HEK293 (cell line): ENCODE measurements around the gene SWT1.
A peak's percentile ranks its signal among the peaks of the same experiment; 100 is the strongest.

Source experiments
- CTCF ChIA-PET: fragments of 350-600 bp; formaldehyde crosslinking; extraction: SDS; loops from one replicate; lab custom pipeline; 2021; ENCODE audit warnings: antibody characterized with exemption; lab: Yijun Ruan, JAX
- POLR2A ChIA-PET: fragments of 300-600 bp; formaldehyde crosslinking; extraction: SDS; loops from one replicate; lab custom pipeline; 2020; ENCODE audit warnings: antibody characterized with exemption, inconsistent platforms; lab: Yijun Ruan, JAX
- H3K27ac ChIP-seq: fragments of 200-500 bp; sonication (Bioruptor generic); 2 replicates; pipeline ENCODE4 v1.5.1; 2014; ENCODE audit warnings: low read depth, low read length, control low read depth, inconsistent platforms; ENCODE audit errors: extremely low read depth
- H3K36me3 ChIP-seq, 2 experiments: fragments of 200-500 bp in 1 of 2; sonication (Bioruptor generic) in 1 of 2; 1 replicate in 1 of 2; 2 replicates in 1 of 2; pipeline ENCODE4 v1.5.1; 2014 to 2017; ENCODE audit warnings: inconsistent platforms in 2 of 2, low read length in 2 of 2; ENCODE audit not compliant: control insufficient read depth in 2 of 2, insufficient read depth in 1 of 2
- H3K4me1 ChIP-seq: fragments of 200-500 bp; sonication (Bioruptor generic); 2 replicates; pipeline ENCODE4 v1.5.1; 2014; ENCODE audit warnings: mild to moderate bottlenecking, low read length, inconsistent platforms; ENCODE audit not compliant: control insufficient read depth, insufficient read depth
- H3K4me3 ChIP-seq: 2 replicates; pipeline ENCODE4 v1.5.1; 2011; ENCODE audit warnings: low read depth, mild to moderate bottlenecking, control low read depth, low read length, moderate library complexity
- H3K9me3 ChIP-seq: fragments of 200-500 bp; sonication (Bioruptor generic); 2 replicates; pipeline ENCODE4 v1.5.1; 2014; ENCODE audit warnings: low read depth, low read length, inconsistent platforms; ENCODE audit not compliant: control insufficient read depth, insufficient read depth
- KLF1 ChIP-seq: fragments of 450-650 bp; formaldehyde crosslinking; IDR thresholded peaks from 2 replicates; pipeline ENCODE4 v1.5.1; 2016; ENCODE audit warnings: missing biosample characterization, missing genetic modification characterization
- SCRT2 ChIP-seq: fragments of 450-650 bp; formaldehyde crosslinking; IDR thresholded peaks from 2 replicates; pipeline ENCODE4 v1.5.1; 2016; ENCODE audit warnings: missing biosample characterization, missing genetic modification characterization
- ZBTB17 ChIP-seq: fragments of 450-650 bp; formaldehyde crosslinking; IDR thresholded peaks from 2 replicates; pipeline ENCODE4 v1.5.1; 2016; ENCODE audit warnings: missing biosample characterization, missing genetic modification characterization
- ZBTB21 ChIP-seq: fragments of 450-650 bp; formaldehyde crosslinking; IDR thresholded peaks from 2 replicates; pipeline ENCODE4 v1.5.1; 2017; ENCODE audit warnings: missing biosample characterization, missing genetic modification characterization
- ZFHX2 ChIP-seq: fragments of 450-650 bp; formaldehyde crosslinking; conservative IDR thresholded peaks from 2 replicates; pipeline ENCODE4 v1.5.1; 2016; ENCODE audit warnings: missing biosample characterization, missing genetic modification characterization
- ZFP41 ChIP-seq: fragments of 450-650 bp; formaldehyde crosslinking; IDR thresholded peaks from 2 replicates; pipeline ENCODE4 v1.5.1; 2016; ENCODE audit warnings: missing biosample characterization, missing genetic modification characterization, borderline replicate concordance
- ZFP69B ChIP-seq: fragments of 450-650 bp; formaldehyde crosslinking; IDR thresholded peaks from 2 replicates; pipeline ENCODE4 v1.5.1; 2016; ENCODE audit warnings: missing biosample characterization, missing genetic modification characterization
- ZNF10 ChIP-seq: fragments of 450-650 bp; formaldehyde crosslinking; IDR thresholded peaks from 2 replicates; pipeline ENCODE4 v1.5.1; 2017; ENCODE audit warnings: missing biosample characterization, missing genetic modification characterization
- ZNF174 ChIP-seq: fragments of 450-650 bp; formaldehyde crosslinking; IDR thresholded peaks from 2 replicates; pipeline ENCODE4 v1.5.0; 2017; ENCODE audit warnings: missing biosample characterization, mild to moderate bottlenecking, missing genetic modification characterization
- ZNF23 ChIP-seq: fragments of 450-650 bp; formaldehyde crosslinking; IDR thresholded peaks from 2 replicates; pipeline ENCODE4 v1.5.1; 2016; ENCODE audit warnings: missing biosample characterization, missing genetic modification characterization, borderline replicate concordance
- ZNF335 ChIP-seq: fragments of 450-650 bp; formaldehyde crosslinking; conservative IDR thresholded peaks from 2 replicates; pipeline ENCODE4 v1.5.1; 2016; ENCODE audit warnings: missing biosample characterization, missing genetic modification characterization
- ZNF366 ChIP-seq: fragments of 450-650 bp; formaldehyde crosslinking; conservative IDR thresholded peaks from 2 replicates; pipeline ENCODE4 v1.5.1; 2016; ENCODE audit warnings: missing biosample characterization, missing genetic modification characterization
- ZNF394 ChIP-seq: fragments of 450-650 bp; formaldehyde crosslinking; IDR thresholded peaks from 2 replicates; pipeline ENCODE4 v1.5.1; 2016; ENCODE audit warnings: missing biosample characterization, missing genetic modification characterization, mild to moderate bottlenecking, moderate library complexity, borderline replicate concordance
- ZNF530 ChIP-seq: fragments of 450-650 bp; formaldehyde crosslinking; IDR thresholded peaks from 2 replicates; pipeline ENCODE4 v1.5.1; 2016; ENCODE audit warnings: low read depth, missing biosample characterization, missing genetic modification characterization
- ZNF544 ChIP-seq: fragments of 450-650 bp; formaldehyde crosslinking; IDR thresholded peaks from 2 replicates; pipeline ENCODE4 v1.5.0; 2017; ENCODE audit warnings: missing biosample characterization, missing genetic modification characterization
- ZNF560 ChIP-seq: fragments of 450-650 bp; formaldehyde crosslinking; IDR thresholded peaks from 2 replicates; pipeline ENCODE4 v1.5.1; 2017; ENCODE audit warnings: missing biosample characterization, missing genetic modification characterization, borderline replicate concordance
- ZNF670 ChIP-seq: fragments of 450-650 bp; formaldehyde crosslinking; IDR thresholded peaks from 2 replicates; pipeline ENCODE4 v1.5.1; 2016; ENCODE audit warnings: missing biosample characterization, missing genetic modification characterization, low read depth
- ZNF843 ChIP-seq: fragments of 450-650 bp; formaldehyde crosslinking; IDR thresholded peaks from 2 replicates; pipeline ENCODE4 v1.5.1; 2016; ENCODE audit warnings: missing biosample characterization, missing genetic modification characterization
- ZSCAN30 ChIP-seq: fragments of 450-650 bp; IDR thresholded peaks from 2 replicates; pipeline ENCODE4 v1.5.1; 2018; ENCODE audit warnings: missing biosample characterization, mild to moderate bottlenecking, missing genetic modification characterization, moderate library complexity
- ZSCAN4 ChIP-seq: fragments of 450-650 bp; formaldehyde crosslinking; IDR thresholded peaks from 2 replicates; pipeline ENCODE4 v1.5.1; 2017; ENCODE audit warnings: missing biosample characterization, missing genetic modification characterization
- ZXDB ChIP-seq: fragments of 450-650 bp; formaldehyde crosslinking; IDR thresholded peaks from 2 replicates; pipeline ENCODE4 v1.5.1; 2016; ENCODE audit warnings: missing biosample characterization, missing genetic modification characterization
- TF ChIP-seq, protein P1 (sequence below): fragments of 450-650 bp; formaldehyde crosslinking; IDR thresholded peaks from 2 replicates; pipeline ENCODE4 v1.5.1; 2016; ENCODE audit warnings: missing biosample characterization, missing genetic modification characterization, borderline replicate concordance
- TF ChIP-seq, protein P2 (sequence below): fragments of 450-650 bp; formaldehyde crosslinking; conservative IDR thresholded peaks from 2 replicates; pipeline ENCODE4 v1.5.1; 2016; ENCODE audit warnings: low read depth, missing biosample characterization, missing genetic modification characterization

SWT1 gene

DNA sequence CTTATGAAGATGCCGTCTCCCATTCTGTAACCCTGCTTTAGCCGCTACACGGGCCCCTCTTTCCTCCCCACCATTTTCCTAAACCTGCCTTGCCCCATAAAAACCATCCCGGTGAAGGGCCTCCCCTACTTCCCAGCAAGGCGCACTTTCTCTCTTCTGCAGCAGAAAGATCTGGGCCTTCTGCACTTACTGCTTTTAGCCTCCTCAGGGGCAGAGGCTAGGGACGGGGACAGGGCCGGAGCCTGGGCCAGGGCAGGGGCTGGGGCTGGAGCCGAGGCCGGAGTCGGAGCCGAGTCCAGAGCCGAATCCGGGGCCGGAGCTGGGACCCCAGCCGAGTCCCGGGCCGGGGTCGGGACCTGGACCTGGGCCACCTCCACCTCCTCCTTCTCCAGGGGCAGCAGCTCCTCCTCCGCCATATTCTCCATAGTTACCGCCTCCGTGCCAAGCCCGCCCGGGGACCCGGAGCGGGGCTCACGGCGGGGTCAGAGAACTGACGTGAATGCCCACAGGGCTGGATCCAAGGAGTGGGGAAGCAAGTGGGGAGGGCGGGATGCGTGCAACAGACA lies 596 bp upstream of the SWT1 start (continued):
- TF ChIP-seq ZSCAN4 (tag by site-specific recombination), result no peak
- 0 out of 2 replicates have a peak, but pooled peaks have one; percentile 12 for TF ChIP-seq ZNF366 (tag by site-specific recombination)
- TF ChIP-seq SCRT2, result no peak
- peak; percentile 12; the same call in 1 of the 2 replicates for TF ChIP-seq ZNF394
- TF ChIP-seq ZNF670 (tag by site-specific recombination), result no peak
- TF ChIP-seq ZNF23, result no peak
- TF ChIP-seq ZFP41, result no peak
- no peak for TF ChIP-seq ZNF174
- TF ChIP-seq ZFHX2, result no peak
- no peak for TF ChIP-seq KLF1 (tag by site-specific recombination)
- peak; percentile 74 for TF ChIP-seq ZXDB (tag by site-specific recombination)

DNA sequence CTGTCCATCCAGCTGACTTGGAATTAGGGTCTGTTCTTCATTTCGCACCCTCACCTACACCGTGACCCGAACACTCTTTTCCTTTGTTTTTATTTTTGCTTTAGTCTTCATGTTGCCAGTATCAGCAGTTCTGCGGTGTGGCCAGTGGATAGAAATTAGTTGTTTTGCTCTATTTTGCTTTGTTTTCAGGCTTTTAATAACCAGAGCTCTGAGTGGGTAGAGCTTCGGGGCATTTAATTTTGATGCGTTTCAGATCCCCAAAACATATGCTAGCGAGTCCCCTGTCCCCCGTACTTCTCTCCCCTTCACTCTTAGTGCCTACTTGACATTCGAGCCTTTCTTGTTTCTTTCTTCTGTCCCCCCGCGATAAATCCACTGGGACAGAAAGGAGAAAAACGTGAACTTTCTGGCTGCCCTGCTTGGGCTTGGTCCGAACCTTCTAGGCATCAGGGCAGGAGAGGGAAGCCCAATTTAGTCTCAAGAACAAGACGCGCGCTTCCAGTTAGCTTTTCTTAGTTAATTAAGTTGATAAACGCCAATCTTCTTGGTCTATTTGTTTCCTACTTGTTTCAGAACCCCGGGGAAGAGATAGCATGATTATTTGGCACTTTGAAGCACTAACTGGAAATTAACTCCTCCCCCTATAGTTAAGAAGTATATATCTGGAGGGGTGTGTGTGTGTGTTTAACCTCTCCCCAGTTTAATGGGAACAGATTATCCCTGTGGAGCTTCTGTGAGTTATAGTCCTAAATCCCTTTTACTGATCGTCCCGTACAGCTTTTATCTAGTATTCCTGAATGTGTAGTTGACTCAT lies 839 bp downstream of the SWT1 start:
- Histone ChIP-seq H3K4me3 (peak overlapping the region; percentile 67), H3K27ac (peak overlapping the region; percentile 55; the same call in 1 of the 2 replicates), H3K4me1 (no peaks in the 10 kb centered on the region), H3K36me3 (no peaks in the 10 kb centered on the region), H3K9me3 (no peaks in the 10 kb centered on the region)
- ChIA-PET POLR2A (interaction anchor here (1.0 to 1.6 kb wide), 3 partner anchors 13 to 402 kb away, joined by 3 to 8 read pairs (median 4); no protein-coding TSS in a partner anchor), CTCF (interaction anchor here (0.7 to 6.2 kb wide), 5 partner anchors 10 to 523 kb away, joined by 3 to 64 read pairs (median 3); no protein-coding TSS in a partner anchor)
- TF ChIP-seq ZSCAN30 (tag by site-specific recombination), result 0 out of 2 replicates have a peak, but pooled peaks have one; percentile 10
- no peak for TF ChIP-seq ZBTB21
- TF ChIP-seq ZNF10 (tag by site-specific recombination), result no peak
- no peak for TF ChIP-seq ZNF560 (tag by site-specific recombination)
- TF ChIP-seq ZNF544, result no peak
- TF ChIP-seq ZNF530 (tag by site-specific recombination), result no peak
- TF ChIP-seq, protein P1, sequence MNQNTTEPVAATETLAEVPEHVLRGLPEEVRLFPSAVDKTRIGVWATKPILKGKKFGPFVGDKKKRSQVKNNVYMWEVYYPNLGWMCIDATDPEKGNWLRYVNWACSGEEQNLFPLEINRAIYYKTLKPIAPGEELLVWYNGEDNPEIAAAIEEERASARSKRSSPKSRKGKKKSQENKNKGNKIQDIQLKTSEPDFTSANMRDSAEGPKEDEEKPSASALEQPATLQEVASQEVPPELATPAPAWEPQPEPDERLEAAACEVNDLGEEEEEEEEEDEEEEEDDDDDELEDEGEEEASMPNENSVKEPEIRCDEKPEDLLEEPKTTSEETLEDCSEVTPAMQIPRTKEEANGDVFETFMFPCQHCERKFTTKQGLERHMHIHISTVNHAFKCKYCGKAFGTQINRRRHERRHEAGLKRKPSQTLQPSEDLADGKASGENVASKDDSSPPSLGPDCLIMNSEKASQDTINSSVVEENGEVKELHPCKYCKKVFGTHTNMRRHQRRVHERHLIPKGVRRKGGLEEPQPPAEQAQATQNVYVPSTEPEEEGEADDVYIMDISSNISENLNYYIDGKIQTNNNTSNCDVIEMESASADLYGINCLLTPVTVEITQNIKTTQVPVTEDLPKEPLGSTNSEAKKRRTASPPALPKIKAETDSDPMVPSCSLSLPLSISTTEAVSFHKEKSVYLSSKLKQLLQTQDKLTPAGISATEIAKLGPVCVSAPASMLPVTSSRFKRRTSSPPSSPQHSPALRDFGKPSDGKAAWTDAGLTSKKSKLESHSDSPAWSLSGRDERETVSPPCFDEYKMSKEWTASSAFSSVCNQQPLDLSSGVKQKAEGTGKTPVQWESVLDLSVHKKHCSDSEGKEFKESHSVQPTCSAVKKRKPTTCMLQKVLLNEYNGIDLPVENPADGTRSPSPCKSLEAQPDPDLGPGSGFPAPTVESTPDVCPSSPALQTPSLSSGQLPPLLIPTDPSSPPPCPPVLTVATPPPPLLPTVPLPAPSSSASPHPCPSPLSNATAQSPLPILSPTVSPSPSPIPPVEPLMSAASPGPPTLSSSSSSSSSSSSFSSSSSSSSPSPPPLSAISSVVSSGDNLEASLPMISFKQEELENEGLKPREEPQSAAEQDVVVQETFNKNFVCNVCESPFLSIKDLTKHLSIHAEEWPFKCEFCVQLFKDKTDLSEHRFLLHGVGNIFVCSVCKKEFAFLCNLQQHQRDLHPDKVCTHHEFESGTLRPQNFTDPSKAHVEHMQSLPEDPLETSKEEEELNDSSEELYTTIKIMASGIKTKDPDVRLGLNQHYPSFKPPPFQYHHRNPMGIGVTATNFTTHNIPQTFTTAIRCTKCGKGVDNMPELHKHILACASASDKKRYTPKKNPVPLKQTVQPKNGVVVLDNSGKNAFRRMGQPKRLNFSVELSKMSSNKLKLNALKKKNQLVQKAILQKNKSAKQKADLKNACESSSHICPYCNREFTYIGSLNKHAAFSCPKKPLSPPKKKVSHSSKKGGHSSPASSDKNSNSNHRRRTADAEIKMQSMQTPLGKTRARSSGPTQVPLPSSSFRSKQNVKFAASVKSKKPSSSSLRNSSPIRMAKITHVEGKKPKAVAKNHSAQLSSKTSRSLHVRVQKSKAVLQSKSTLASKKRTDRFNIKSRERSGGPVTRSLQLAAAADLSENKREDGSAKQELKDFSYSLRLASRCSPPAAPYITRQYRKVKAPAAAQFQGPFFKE (tag by site-specific recombination), result no peak
- TF ChIP-seq ZBTB17 (tag by site-specific recombination), result peak; percentile 17; the same call in 1 of the 2 replicates
- no peak for TF ChIP-seq ZFP69B (tag by site-specific recombination)
- peak; percentile 84 for TF ChIP-seq ZNF843 (tag by site-specific recombination)
- TF ChIP-seq, protein P2, sequence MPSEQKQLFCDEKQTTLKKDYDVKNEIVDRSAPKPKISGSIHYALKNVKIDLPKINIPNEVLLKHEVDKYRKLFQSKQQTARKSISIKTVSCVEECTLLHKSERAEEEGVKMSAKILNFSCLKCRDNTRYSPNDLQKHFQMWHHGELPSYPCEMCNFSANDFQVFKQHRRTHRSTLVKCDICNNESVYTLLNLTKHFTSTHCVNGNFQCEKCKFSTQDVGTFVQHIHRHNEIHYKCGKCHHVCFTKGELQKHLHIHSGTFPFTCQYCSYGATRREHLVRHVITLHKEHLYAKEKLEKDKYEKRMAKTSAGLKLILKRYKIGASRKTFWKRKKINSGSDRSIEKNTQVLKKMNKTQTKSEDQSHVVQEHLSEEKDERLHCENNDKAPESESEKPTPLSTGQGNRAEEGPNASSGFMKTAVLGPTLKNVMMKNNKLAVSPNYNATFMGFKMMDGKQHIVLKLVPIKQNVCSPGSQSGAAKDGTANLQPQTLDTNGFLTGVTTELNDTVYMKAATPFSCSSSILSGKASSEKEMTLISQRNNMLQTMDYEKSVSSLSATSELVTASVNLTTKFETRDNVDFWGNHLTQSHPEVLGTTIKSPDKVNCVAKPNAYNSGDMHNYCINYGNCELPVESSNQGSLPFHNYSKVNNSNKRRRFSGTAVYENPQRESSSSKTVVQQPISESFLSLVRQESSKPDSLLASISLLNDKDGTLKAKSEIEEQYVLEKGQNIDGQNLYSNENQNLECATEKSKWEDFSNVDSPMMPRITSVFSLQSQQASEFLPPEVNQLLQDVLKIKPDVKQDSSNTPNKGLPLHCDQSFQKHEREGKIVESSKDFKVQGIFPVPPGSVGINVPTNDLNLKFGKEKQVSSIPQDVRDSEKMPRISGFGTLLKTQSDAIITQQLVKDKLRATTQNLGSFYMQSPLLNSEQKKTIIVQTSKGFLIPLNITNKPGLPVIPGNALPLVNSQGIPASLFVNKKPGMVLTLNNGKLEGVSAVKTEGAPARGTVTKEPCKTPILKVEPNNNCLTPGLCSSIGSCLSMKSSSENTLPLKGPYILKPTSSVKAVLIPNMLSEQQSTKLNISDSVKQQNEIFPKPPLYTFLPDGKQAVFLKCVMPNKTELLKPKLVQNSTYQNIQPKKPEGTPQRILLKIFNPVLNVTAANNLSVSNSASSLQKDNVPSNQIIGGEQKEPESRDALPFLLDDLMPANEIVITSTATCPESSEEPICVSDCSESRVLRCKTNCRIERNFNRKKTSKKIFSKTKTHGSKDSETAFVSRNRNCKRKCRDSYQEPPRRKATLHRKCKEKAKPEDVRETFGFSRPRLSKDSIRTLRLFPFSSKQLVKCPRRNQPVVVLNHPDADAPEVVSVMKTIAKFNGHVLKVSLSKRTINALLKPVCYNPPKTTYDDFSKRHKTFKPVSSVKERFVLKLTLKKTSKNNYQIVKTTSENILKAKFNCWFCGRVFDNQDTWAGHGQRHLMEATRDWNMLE, result no peak
- peak; percentile 93 for TF ChIP-seq ZNF335
